GM12891 (cell line): ENCODE results near the gene PINK1.

Experiments
- POLR2A ChIP-seq: IDR thresholded peaks from 2 replicates; pipeline ENCODE4 v1.6.1; 2011; ENCODE audit warnings: low read depth, low read length, control low read depth
- POLR2AphosphoS5 ChIP-seq: IDR thresholded peaks from 2 replicates; pipeline ENCODE4 v1.6.1; 2011; ENCODE audit warnings: low read depth, low read length, control low read depth

- TF ChIP-seq POLR2A (no peak), POLR2AphosphoS5 (no peak)
Measured at GRCh38 chr1:20587661-20588053, 45.6 kb upstream of the PINK1 start.
